Measurements from ENCODE around the gene STPG4.

Gene STPG4

DNA sequence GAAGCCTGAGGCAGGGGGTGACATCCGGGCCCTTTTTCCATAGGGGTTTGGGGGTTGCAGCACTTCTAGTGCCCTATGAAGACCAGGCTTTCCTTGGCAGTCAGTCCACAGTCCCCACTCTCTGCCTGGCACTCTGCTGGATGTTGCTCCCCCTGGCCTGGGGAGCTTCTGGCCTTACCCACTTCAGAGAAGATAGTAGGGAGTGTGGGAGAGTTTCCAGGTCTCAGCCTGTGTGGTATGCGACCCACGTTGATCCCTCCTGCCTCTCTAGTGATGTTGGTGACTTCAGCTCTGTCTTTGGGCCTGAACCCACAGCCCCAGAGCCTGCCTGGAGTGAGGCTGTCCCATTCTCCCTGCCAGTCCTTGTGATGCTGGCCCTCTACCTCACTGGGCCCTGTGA, 105.6 kb downstream of the STPG4 start:
- no peak for DNase-seq

DNA sequence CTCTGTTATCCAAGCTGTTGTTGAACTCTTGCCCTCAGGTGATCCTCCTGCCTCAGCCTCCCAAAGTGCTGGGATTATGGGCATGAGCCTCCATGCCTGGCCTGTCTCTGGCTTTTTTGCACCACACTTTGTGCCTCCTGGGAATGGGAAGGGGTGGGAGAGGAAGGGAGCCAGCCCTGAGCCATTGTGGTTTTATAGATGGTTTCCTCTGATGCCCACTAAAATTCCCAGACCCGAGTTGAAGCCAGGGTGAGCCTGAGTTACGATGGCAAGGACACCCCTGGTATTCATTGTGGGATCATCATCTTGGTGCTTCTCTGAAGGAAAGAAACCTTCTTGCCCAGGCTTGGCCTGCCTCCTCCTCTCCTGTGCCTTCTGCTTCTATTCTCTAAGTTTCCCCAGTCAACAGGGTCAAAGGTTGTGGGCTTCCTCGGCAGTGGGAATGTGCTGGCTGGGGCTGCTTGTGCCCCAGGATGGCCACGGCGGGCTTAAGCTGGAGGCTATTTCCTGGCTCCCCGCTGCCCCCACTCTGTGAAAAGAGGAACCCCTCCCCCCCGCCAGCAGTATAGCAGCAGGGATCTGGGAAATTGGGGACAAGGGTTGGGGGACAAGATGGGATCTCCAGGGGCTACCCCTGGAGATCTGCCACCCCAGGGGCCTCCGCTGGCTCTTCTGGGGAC, 106.2 kb downstream of the STPG4 start:
- DNase-seq, result no peak

DNA sequence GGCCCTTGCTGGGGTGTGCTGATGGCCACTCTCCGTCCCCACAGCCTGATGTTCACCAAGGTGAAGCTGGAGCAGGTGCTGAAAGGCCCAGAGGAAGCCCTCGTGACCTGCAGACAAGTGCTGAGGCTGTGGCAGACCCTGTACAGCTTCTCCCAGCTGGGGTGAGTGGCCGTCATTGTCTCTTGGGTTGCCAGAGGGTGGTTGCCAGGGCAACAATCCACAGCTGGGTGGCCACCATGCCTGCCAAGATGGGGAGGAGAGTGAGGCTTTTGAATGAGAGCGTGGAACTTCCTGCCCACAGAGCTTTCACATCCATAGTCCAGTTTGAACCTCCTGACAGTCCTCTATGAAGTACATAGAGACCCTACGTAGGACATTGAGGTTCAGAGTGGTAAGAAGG, 108.8 kb downstream of the STPG4 start:
- DNase-seq, result no peak

GRCh38 chr2:47043891-47044239, 111.2 kb downstream of the STPG4 start:
- no peak for DNase-seq

- DNase-seq, result no peak
These were observed 111.8 kb downstream of the STPG4 start for GRCh38 chr2:47043142-47043890.

- no peak for DNase-seq
These were observed 113.0 kb downstream of the STPG4 start for GRCh38 chr2:47041891-47042684.

GRCh38 chr2:47041063-47041462, 114.0 kb downstream of the STPG4 start:
- no peak for DNase-seq

- DNase-seq, result no peak
These were observed 114.5 kb downstream of the STPG4 start for GRCh38 chr2:47040651-47041050.

DNA sequence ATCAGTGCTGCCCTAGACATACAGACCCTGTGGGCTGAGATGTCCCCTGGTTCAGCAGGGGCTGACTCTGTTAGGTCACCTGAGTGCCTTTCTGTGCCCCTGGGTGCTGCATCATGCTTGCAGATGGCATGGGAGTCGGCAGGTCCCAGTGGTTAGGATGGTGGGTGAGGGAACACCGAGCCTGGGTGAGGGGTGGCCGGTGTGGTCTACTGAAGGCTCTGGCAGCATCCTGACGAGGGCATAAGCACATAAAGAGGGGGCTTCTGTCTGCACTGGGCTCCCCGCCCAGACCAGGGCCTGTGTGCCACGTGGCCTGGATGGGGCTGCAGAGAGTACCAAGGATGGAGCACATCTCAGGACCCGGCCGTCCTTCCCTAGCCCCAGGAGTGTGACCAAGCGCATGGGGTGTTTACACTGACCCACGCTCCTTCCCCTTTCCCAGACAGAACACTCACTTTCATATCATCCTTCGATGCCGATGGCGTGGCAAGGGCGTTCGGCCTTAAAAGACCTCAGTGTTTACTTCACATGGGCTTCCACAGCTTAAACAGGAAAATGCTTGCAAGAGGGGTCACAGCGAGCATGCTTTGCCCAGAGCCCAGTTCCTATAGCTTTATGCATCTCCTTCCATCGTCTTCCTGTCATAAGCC, 115.1 kb downstream of the STPG4 start:
- no peak for DNase-seq

DNA sequence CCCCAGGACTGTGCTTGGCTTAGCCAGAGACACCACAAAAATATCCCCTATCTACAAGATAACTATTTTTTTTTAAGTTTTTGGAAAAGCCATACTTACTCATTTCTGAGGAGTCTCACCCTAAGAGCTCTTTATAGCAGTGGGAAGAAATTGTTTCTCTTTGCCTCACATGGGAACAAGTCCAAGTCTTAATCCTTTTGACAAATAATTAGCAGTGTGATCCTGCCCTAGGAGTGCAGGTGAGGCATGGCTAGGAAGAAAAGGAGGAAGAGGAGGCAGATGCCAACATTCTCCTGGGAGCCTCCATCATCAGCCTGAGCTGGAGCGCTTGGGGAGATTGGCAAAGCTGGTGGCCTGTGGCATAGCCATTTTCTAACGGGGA, 115.6 kb downstream of the STPG4 start:
- no peak for DNase-seq

DNA sequence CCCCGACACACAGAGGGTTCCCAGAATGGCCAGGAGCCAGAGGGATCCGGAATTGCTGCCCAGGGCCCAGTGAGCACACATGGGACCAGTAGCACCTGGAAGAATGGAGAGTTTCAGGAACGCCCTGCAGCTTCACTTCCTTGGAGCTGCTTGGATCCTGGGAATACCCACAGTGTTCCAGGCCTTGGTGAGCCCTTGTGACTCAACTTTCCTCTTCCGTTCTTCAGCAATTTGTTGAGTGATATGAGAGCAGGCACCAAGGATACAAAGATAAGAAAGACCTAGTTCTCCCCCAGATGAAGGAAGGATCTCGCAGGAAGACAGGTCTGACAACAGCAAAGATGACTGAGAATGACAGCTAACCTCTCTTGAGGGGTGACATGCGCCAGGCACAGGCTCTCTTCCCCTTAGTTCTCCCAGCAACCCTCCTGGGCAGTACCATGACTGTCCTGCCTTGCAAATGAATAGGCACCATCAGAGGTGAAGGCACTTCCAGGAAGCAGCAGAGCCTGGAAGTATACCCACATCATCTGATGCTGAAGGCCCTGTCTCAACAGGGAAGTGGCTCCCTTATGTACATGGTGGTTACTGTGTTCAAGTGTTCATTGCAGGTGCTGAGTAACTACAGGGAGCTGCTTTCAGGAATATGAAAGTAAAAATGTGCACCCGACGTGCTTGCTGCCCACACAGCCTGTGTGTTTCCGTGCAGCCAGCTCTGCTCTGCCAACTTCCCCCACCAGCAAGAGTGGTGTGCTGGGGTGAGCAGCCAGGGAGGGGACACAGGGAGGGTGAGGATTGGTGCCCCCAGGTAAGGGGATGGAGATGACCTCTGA, 116.2 kb downstream of the STPG4 start:
- DNase-seq, result no peak

- no peak for DNase-seq
These were observed 117.4 kb downstream of the STPG4 start for GRCh38 chr2:47037678-47038077.

All from KG1 (cell line).